Neural cell (in vitro differentiated cells): ENCODE data around the gene PLXNA4. TPM values are rescaled to one million over a fixed set of nuclear protein-coding genes. Genes with fewer than 3 reads are reported as not detected.

ENCODE experiments used
- H2AFZ ChIP-seq: fragments of 200-600, 300-800 bp; sonication (generic), shearing (Covaris generic); 2 replicates; pipeline ENCODE4 v1.6.0; 2014; ENCODE audit warnings: low read depth, mild to moderate bottlenecking, antibody characterized with exemption, low read length, moderate library complexity
- H3F3A ChIP-seq: fragments of 200-600 bp; shearing (Covaris generic); 2 replicates; pipeline ENCODE4 v1.6.1; 2016; ENCODE audit warnings: mild to moderate bottlenecking, moderate library complexity, mixed read lengths, antibody characterized with exemption, low read length; ENCODE audit not compliant: insufficient read depth, poor library complexity, severe bottlenecking
- H3K27ac ChIP-seq: fragments of 200-600, 300-800 bp; sonication (generic), shearing (Covaris generic); 2 replicates; pipeline ENCODE4 v1.5.1; 2014; ENCODE audit warnings: mild to moderate bottlenecking, low read length, moderate library complexity
- H3K27me3 ChIP-seq: fragments of 300-800, 200-600 bp; sonication (generic), shearing (Covaris generic); 2 replicates; pipeline ENCODE4 v1.6.0; 2014; ENCODE audit warnings: mild to moderate bottlenecking, low read depth, low read length, moderate library complexity; ENCODE audit not compliant: insufficient read depth
- H3K36me3 ChIP-seq: fragments of 300-800, 200-600 bp; sonication (generic), shearing (Covaris generic); 2 replicates; pipeline ENCODE4 v1.5.1; 2014; ENCODE audit warnings: mild to moderate bottlenecking, antibody characterized with exemption, low read length, moderate library complexity; ENCODE audit not compliant: insufficient read depth
- H3K4me2 ChIP-seq: fragments of 300-800, 200-600 bp; sonication (generic), shearing (Covaris generic); 2 replicates; pipeline ENCODE4 v1.6.0; 2014; ENCODE audit warnings: mild to moderate bottlenecking, low read length
- H3K4me3 ChIP-seq: fragments of 300-800, 200-600 bp; sonication (generic), shearing (Covaris generic); 2 replicates; pipeline ENCODE4 v1.5.1; 2014; ENCODE audit warnings: mild to moderate bottlenecking, low read length, moderate library complexity
- H3K79me2 ChIP-seq: fragments of 200-600 bp; shearing (Covaris generic); replicated peaks from 2 replicates; pipeline ENCODE4 v1.6.0; 2014; ENCODE audit warnings: mild to moderate bottlenecking, low read length, moderate library complexity; ENCODE audit not compliant: insufficient read depth
- H3K9ac ChIP-seq: fragments of 300-800, 200-600 bp; sonication (generic), shearing (Covaris generic); 2 replicates; pipeline ENCODE4 v1.6.1; 2016; ENCODE audit warnings: mild to moderate bottlenecking, low read length, mixed read lengths
- H3K9me2 ChIP-seq: fragments of 200-600 bp; shearing (Covaris generic); 2 replicates; pipeline ENCODE4 v1.6.1; 2016; ENCODE audit warnings: mild to moderate bottlenecking, low read length, mixed read lengths; ENCODE audit not compliant: insufficient read depth
- H3K9me3 ChIP-seq: fragments of 200-600, 300-800 bp; sonication (generic), shearing (Covaris generic); 2 replicates; pipeline ENCODE4 v1.6.1; 2016; ENCODE audit warnings: mild to moderate bottlenecking, mixed run types, low read length, moderate library complexity, mixed read lengths
- H4K20me1 ChIP-seq: fragments of 200-600 bp; shearing (Covaris generic); 2 replicates; pipeline ENCODE4 v1.6.1; 2016; ENCODE audit warnings: mild to moderate bottlenecking, mixed run types; ENCODE audit not compliant: insufficient read depth
- EP300 ChIP-seq: fragments of 450-650 bp; conservative IDR thresholded peaks from 2 replicates; pipeline ENCODE4 v1.6.1; 2014; ENCODE audit warnings: antibody characterized with exemption, mild to moderate bottlenecking, moderate library complexity; ENCODE audit not compliant: poor library complexity, severe bottlenecking
- POLR2AphosphoS5 ChIP-seq: IDR thresholded peaks from 2 replicates; pipeline ENCODE4 v1.6.1; 2012
- RAD21 ChIP-seq: fragments of 450-650 bp; conservative IDR thresholded peaks from 2 replicates; pipeline ENCODE4 v1.6.1; 2014; ENCODE audit warnings: antibody characterized with exemption, mild to moderate bottlenecking, moderate library complexity
- SMC3 ChIP-seq: fragments of 450-650 bp; conservative IDR thresholded peaks from 2 replicates; pipeline ENCODE4 v1.6.1; 2014; ENCODE audit warnings: antibody characterized with exemption, mild to moderate bottlenecking, moderate library complexity; ENCODE audit not compliant: poor library complexity
- TAF1 ChIP-seq: IDR thresholded peaks from 2 replicates; pipeline ENCODE4 v1.6.1; 2012; ENCODE audit warnings: low read depth
- polyA plus RNA-seq: library from polyadenylated mRNA; depleted of rRNA; stranded (reverse); fragments of >200 nt; gene quantifications from 2 replicates; pipeline ENCODE4 v1.2.3, GENCODE V29; 2014
- TF ChIP-seq, protein P1 (sequence below): IDR thresholded peaks from 2 replicates; pipeline ENCODE4 v1.6.1; 2012; ENCODE audit warnings: borderline replicate concordance

PLXNA4 gene
- polyA plus RNA-seq, 1 donor from 2014 or later: 7.2 TPM

DNA sequence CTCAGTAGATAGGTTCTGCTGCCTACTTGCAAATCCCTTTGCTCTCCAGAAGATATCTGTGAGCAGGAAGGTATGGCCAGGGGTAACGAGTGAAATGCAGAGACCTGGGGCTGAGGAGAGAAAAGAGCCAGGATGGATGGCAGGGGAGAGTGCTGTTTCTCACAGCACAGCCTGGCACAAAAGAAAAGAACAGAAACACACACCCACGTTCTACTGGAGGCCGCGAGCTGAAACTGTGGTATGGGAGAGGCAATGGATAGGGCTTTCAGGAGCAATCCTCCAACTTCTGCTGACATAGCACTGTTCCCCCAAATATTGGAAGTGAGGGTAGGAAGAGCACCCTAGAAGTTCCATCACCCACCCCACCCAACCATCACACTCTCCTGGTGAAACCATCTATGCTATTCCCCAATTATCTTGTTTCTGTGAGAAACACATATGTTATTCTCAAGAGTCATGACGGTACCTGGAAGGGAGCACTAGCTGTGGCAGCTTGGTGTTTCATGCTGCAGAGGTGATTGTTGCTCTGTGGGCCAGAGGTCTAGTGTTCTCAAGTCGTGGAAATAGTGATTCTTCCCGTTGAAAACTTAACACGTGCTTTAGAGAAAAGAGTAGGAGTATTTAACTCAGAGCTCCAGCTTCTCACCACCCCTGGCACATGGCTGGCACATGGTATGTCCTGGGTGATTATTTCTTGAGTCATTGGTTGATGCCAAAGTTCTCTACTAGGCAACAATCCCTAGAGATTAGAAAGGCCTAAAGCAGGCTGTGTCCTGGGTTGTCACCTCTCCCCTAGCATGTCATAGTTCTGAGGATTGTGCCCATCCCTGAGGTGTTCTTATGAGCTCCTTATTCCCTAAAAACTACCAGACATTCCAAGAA is 198.3 kb downstream of the PLXNA4 start:
- no peaks in the 10 kb centered on the region for H3K27me3 ChIP-seq
- H3K9ac ChIP-seq: no peak overlapping the region
- no peaks in the 10 kb centered on the region for H3F3A ChIP-seq
- H3K4me3 ChIP-seq: no peak overlapping the region
- H2AFZ ChIP-seq: no peak overlapping the region
- no peak overlapping the region for H3K27ac ChIP-seq
- H3K9me3 ChIP-seq: no peaks in the 10 kb centered on the region
- H3K36me3 ChIP-seq: no peaks in the 10 kb centered on the region
- TF ChIP-seq EP300 (no peak), POLR2AphosphoS5 (no peak), TAF1 (no peak), RAD21 (no peak), SMC3 (no peak)
- TF ChIP-seq, protein P1, sequence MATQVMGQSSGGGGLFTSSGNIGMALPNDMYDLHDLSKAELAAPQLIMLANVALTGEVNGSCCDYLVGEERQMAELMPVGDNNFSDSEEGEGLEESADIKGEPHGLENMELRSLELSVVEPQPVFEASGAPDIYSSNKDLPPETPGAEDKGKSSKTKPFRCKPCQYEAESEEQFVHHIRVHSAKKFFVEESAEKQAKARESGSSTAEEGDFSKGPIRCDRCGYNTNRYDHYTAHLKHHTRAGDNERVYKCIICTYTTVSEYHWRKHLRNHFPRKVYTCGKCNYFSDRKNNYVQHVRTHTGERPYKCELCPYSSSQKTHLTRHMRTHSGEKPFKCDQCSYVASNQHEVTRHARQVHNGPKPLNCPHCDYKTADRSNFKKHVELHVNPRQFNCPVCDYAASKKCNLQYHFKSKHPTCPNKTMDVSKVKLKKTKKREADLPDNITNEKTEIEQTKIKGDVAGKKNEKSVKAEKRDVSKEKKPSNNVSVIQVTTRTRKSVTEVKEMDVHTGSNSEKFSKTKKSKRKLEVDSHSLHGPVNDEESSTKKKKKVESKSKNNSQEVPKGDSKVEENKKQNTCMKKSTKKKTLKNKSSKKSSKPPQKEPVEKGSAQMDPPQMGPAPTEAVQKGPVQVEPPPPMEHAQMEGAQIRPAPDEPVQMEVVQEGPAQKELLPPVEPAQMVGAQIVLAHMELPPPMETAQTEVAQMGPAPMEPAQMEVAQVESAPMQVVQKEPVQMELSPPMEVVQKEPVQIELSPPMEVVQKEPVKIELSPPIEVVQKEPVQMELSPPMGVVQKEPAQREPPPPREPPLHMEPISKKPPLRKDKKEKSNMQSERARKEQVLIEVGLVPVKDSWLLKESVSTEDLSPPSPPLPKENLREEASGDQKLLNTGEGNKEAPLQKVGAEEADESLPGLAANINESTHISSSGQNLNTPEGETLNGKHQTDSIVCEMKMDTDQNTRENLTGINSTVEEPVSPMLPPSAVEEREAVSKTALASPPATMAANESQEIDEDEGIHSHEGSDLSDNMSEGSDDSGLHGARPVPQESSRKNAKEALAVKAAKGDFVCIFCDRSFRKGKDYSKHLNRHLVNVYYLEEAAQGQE: no peak
- H4K20me1 ChIP-seq: no peaks in the 10 kb centered on the region
- H3K4me2 ChIP-seq: no peak overlapping the region
- no peaks in the 10 kb centered on the region for H3K9me2 ChIP-seq
- H3K79me2 ChIP-seq: no peaks in the 10 kb centered on the region

DNA sequence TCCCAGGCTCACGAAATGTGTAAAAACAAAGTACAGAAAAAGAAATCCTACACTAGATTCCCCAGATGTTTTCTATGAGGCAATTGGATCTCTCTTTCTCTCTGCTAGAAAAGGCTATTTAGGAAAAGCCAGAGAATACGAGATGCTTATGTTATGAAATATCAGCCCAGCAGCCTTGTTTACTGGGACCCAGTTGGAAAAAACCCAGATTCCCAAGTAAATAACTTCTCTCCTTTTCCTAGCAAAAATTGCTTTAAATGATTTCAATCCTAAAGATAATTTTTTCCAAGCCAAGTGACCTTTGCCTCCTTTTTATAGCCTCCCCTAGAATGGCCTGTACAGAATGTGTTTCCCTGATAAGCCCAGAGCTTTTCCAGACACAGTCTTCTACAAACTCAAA is 199.3 kb downstream of the PLXNA4 start:
- no peaks in the 10 kb centered on the region for H3K9me3 ChIP-seq
- H3K27ac ChIP-seq: no peak overlapping the region
- TF ChIP-seq POLR2AphosphoS5: no peak

DNA sequence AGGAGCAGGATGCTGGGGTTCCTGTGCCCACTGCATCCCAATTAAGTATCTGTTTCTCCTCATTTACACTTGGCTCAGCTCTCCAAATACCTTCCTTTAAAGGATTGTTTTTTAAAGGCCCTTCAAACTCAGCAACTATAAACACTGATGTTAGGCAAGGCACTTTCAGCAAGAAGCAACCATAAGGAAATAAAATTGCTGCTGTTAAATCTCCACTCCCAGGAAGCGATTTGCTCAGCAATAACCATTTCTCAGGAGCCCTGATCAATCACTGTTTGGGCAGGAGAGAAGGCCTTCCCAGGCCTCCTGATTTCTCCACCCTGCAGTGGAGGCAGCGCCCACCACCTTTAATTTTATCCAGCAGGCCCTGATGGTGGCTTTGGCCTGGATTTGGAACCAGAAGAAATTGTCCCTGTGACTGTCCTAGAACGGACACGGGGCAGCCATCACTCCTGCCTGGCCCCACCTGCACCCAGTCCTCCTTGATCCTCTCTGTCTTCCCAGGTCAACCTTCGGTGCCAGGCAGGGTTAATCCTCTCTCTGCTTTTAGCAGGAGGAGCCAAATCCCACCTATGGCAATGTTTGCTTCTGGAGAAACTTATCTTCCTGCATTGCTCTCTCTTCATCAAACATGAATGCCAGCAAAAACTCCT is 199.8 kb downstream of the PLXNA4 start:
- Histone ChIP-seq H2AFZ (no peak overlapping the region), H3K79me2 (no peaks in the 10 kb centered on the region), H3K36me3 (no peaks in the 10 kb centered on the region), H3K4me2 (no peak overlapping the region), H3K27ac (no peak overlapping the region), H4K20me1 (no peaks in the 10 kb centered on the region), H3K9me2 (no peaks in the 10 kb centered on the region), H3K9ac (no peak overlapping the region), H3F3A (no peaks in the 10 kb centered on the region), H3K9me3 (no peaks in the 10 kb centered on the region), H3K27me3 (no peaks in the 10 kb centered on the region), H3K4me3 (no peak overlapping the region)
- no peak for TF ChIP-seq TAF1

More for the DNA sequence above, 199.3 kb downstream of the PLXNA4 start:
- Histone ChIP-seq H3K27me3 (no peaks in the 10 kb centered on the region), H3F3A (no peaks in the 10 kb centered on the region), H3K79me2 (no peaks in the 10 kb centered on the region), H3K9me2 (no peaks in the 10 kb centered on the region), H3K4me3 (no peak overlapping the region), H3K4me2 (no peak overlapping the region), H2AFZ (no peak overlapping the region), H3K9ac (no peak overlapping the region), H3K36me3 (no peaks in the 10 kb centered on the region), H4K20me1 (no peaks in the 10 kb centered on the region)
